HL-60/S4 (cell line): ENCODE data around the gene ATXN10.

Source experiments
- in situ Hi-C: fragments of 300-500 bp; cut with MboI; formaldehyde crosslinking; loops from 2 replicates; pipeline ENCODE4 v1.14.3; 2022; ENCODE audit warnings: low sequenced_read_pairs

Gene ATXN10

GRCh38 chr22:45840483-45840882 is 168.8 kb downstream of the ATXN10 start:
- in situ Hi-C loops, result loop anchor here (10.0 kb wide), 1 partner anchor 206 kb away; no protein-coding TSS in a partner anchor

GRCh38 chr22:45842291-45842991 is 170.8 kb downstream of the ATXN10 start:
- in situ Hi-C loops, result loop anchor here (10.0 kb wide), 1 partner anchor 208 kb away; no protein-coding TSS in a partner anchor

- in situ Hi-C loops, result loop anchor here (10.0 kb wide), 1 partner anchor 208 kb away; no protein-coding TSS in a partner anchor
Observed at GRCh38 chr22:45843031-45843430, 171.4 kb downstream of the ATXN10 start.

GRCh38 chr22:45843986-45844385 is 172.4 kb downstream of the ATXN10 start:
- in situ Hi-C loops, result loop anchor here (10.0 kb wide), 1 partner anchor 209 kb away; no protein-coding TSS in a partner anchor

- in situ Hi-C loops, result loop anchor here (10.0 kb wide), 1 partner anchor 210 kb away; no protein-coding TSS in a partner anchor
Observed at GRCh38 chr22:45845076-45845487, 173.4 kb downstream of the ATXN10 start.

- in situ Hi-C loops, result loop anchor here (10.0 kb wide), 1 partner anchor 212 kb away; no protein-coding TSS in a partner anchor
Observed at GRCh38 chr22:45846952-45847351, 175.3 kb downstream of the ATXN10 start.

- in situ Hi-C loops, result loop anchor here (10.0 kb wide), 1 partner anchor 214 kb away; no protein-coding TSS in a partner anchor
Observed at GRCh38 chr22:45848904-45849303, 177.3 kb downstream of the ATXN10 start.

GRCh38 chr22:45852826-45853225 is 181.2 kb downstream of the ATXN10 start:
- in situ Hi-C loops, result loop anchor here (25.0 kb wide), 1 partner anchor 259 kb away; no protein-coding TSS in a partner anchor

GRCh38 chr22:45855961-45856360 is 184.3 kb downstream of the ATXN10 start:
- in situ Hi-C loops, result loop anchor here (25.0 kb wide), 1 partner anchor 256 kb away; no protein-coding TSS in a partner anchor

GRCh38 chr22:45857519-45857918 is 185.9 kb downstream of the ATXN10 start:
- in situ Hi-C loops, result loop anchor here (25.0 kb wide), 1 partner anchor 255 kb away; no protein-coding TSS in a partner anchor

GRCh38 chr22:45859231-45860161 is 187.9 kb downstream of the ATXN10 start:
- in situ Hi-C loops, result loop anchor here (25.0 kb wide), 1 partner anchor 253 kb away; no protein-coding TSS in a partner anchor

GRCh38 chr22:45860201-45860600 is 188.6 kb downstream of the ATXN10 start:
- in situ Hi-C loops, result loop anchor here (25.0 kb wide), 1 partner anchor 252 kb away; no protein-coding TSS in a partner anchor

GRCh38 chr22:45861259-45861658 is 189.6 kb downstream of the ATXN10 start:
- in situ Hi-C loops, result loop anchor here (25.0 kb wide), 1 partner anchor 251 kb away; no protein-coding TSS in a partner anchor

- in situ Hi-C loops, result loop anchor here (25.0 kb wide), 1 partner anchor 248 kb away; no protein-coding TSS in a partner anchor
Observed at GRCh38 chr22:45863981-45864751, 192.5 kb downstream of the ATXN10 start.

GRCh38 chr22:45864959-45865476 is 193.4 kb downstream of the ATXN10 start:
- in situ Hi-C loops, result loop anchor here (25.0 kb wide), 1 partner anchor 247 kb away; no protein-coding TSS in a partner anchor

GRCh38 chr22:45865561-45866125 is 194.0 kb downstream of the ATXN10 start:
- in situ Hi-C loops, result loop anchor here (25.0 kb wide), 1 partner anchor 247 kb away; no protein-coding TSS in a partner anchor

- in situ Hi-C loops, result loop anchor here (25.0 kb wide), 1 partner anchor 246 kb away; no protein-coding TSS in a partner anchor
Observed at GRCh38 chr22:45866126-45866645, 194.6 kb downstream of the ATXN10 start.

GRCh38 chr22:45866646-45867117 is 195.0 kb downstream of the ATXN10 start:
- in situ Hi-C loops, result loop anchor here (25.0 kb wide), 1 partner anchor 246 kb away; no protein-coding TSS in a partner anchor
